Measurements from ENCODE around the gene DRICH1.

DRICH1 gene

DNA sequence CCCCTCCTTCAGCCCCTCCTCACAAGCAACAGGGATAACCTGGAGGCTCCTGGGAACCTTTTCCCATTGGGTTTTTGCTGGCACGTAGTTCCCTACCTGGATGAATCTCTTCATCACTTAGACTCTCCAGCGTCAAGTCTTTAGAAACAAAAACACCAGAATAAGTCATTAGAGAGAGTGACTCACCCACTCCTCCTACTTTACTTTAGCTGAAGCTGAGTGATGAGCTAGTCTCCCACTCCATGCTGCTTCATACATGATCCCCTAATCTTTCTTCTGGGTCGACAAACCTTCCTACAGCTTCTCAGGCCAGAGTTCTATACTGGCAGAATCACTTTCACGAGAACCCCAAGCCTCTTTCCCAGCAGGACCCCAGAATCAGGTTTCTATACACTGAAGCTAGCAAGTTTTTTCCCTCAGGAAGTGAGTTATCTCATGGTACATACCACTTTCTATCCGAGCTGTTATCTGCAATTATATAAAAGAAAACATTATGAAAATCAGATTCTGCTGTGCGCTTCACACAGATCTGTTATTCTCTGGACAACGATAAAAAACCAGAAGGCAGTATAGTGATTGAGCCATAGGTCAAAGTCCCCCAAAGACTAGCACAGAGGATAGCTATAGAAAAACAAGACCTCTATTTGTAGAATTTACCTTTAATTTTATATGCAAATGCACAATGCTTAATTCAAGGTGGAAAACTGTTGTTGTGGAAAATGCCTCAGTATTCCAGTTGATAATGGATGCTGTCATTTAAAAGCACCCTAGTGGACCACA, 18.7 kb downstream of the DRICH1 start:
- ATAC-seq = no peak
- TF ChIP-seq ZNF70 (CRISPR knock-in tag; IDR thresholded peaks at IDR 0.05) (no peak), ZFP30 (CRISPR knock-in tag; IDR thresholded peaks at IDR 0.05) (no peak), BACH2 (CRISPR knock-in tag; IDR thresholded peaks at IDR 0.05; ENCODE audit: borderline replicate concordance) (no peak), RARB (CRISPR knock-in tag; IDR thresholded peaks at IDR 0.05) (no peak), TOX (CRISPR knock-in tag; IDR thresholded peaks at IDR 0.05; ENCODE audit: borderline replicate concordance) (no peak), CREB5 (CRISPR knock-in tag; IDR thresholded peaks at IDR 0.05; ENCODE audit: low read depth) (no peak), OSR1 (CRISPR knock-in tag; IDR thresholded peaks at IDR 0.05) (no peak), CSDC2 (CRISPR knock-in tag; IDR thresholded peaks at IDR 0.05) (no peak), PPARA (CRISPR knock-in tag; IDR thresholded peaks at IDR 0.05; ENCODE audit: borderline replicate concordance) (no peak)
- TF ChIP-seq, protein P1, sequence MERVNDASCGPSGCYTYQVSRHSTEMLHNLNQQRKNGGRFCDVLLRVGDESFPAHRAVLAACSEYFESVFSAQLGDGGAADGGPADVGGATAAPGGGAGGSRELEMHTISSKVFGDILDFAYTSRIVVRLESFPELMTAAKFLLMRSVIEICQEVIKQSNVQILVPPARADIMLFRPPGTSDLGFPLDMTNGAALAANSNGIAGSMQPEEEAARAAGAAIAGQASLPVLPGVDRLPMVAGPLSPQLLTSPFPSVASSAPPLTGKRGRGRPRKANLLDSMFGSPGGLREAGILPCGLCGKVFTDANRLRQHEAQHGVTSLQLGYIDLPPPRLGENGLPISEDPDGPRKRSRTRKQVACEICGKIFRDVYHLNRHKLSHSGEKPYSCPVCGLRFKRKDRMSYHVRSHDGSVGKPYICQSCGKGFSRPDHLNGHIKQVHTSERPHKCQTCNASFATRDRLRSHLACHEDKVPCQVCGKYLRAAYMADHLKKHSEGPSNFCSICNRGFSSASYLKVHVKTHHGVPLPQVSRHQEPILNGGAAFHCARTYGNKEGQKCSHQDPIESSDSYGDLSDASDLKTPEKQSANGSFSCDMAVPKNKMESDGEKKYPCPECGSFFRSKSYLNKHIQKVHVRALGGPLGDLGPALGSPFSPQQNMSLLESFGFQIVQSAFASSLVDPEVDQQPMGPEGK (CRISPR knock-in tag; IDR thresholded peaks at IDR 0.05; ENCODE audit: borderline replicate concordance) = no peak
- TF ChIP-seq, protein P2, sequence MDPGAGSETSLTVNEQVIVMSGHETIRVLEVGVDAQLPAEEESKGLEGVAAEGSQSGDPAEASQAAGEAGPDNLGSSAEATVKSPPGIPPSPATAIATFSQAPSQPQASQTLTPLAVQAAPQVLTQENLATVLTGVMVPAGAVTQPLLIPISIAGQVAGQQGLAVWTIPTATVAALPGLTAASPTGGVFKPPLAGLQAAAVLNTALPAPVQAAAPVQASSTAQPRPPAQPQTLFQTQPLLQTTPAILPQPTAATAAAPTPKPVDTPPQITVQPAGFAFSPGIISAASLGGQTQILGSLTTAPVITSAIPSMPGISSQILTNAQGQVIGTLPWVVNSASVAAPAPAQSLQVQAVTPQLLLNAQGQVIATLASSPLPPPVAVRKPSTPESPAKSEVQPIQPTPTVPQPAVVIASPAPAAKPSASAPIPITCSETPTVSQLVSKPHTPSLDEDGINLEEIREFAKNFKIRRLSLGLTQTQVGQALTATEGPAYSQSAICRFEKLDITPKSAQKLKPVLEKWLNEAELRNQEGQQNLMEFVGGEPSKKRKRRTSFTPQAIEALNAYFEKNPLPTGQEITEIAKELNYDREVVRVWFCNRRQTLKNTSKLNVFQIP (CRISPR knock-in tag; IDR thresholded peaks at IDR 0.05; ENCODE audit: borderline replicate concordance, low read depth) = no peak

- peak; percentile 10; the same call in 1 of the 2 replicates for TF ChIP-seq TCF4 (CRISPR knock-in tag; IDR thresholded peaks at IDR 0.05; ENCODE audit: borderline replicate concordance)
- TF ChIP-seq CSRNP3 (CRISPR knock-in tag; IDR thresholded peaks at IDR 0.05) = no peak
- no peak for ATAC-seq
These were observed 21.9 kb downstream of the DRICH1 start for GRCh38 chr22:23609983-23610781.

GRCh38 chr22:23608583-23608982, 23.5 kb downstream of the DRICH1 start:
- TF ChIP-seq ZFP3 (CRISPR knock-in tag; IDR thresholded peaks at IDR 0.05) = 0 out of 2 replicates have a peak, but pooled peaks have one; percentile 27
- TF ChIP-seq RARB (CRISPR knock-in tag; IDR thresholded peaks at IDR 0.05) = no peak
- no peak for TF ChIP-seq TOX (CRISPR knock-in tag; IDR thresholded peaks at IDR 0.05; ENCODE audit: borderline replicate concordance)
- ATAC-seq = peak; percentile 73

GRCh38 chr22:23606204-23607131, 25.7 kb downstream of the DRICH1 start:
- ATAC-seq = no peak
- TF ChIP-seq CREB5 (CRISPR knock-in tag; IDR thresholded peaks at IDR 0.05; ENCODE audit: low read depth) = no peak
- no peak for TF ChIP-seq ZFP3 (CRISPR knock-in tag; IDR thresholded peaks at IDR 0.05)
- TF ChIP-seq ESRRG (CRISPR knock-in tag; IDR thresholded peaks at IDR 0.05) = no peak
- TF ChIP-seq RARB (CRISPR knock-in tag; IDR thresholded peaks at IDR 0.05) = no peak
- no peak for TF ChIP-seq ISL1 (CRISPR knock-in tag; IDR thresholded peaks at IDR 0.05)
- TF ChIP-seq SNAI2 (CRISPR knock-in tag; IDR thresholded peaks at IDR 0.05) = no peak
- TF ChIP-seq, protein P2 (CRISPR knock-in tag; IDR thresholded peaks at IDR 0.05; ENCODE audit: borderline replicate concordance, low read depth) = no peak
- TF ChIP-seq ZFP30 (CRISPR knock-in tag; IDR thresholded peaks at IDR 0.05) = no peak
- TF ChIP-seq, protein P1 (CRISPR knock-in tag; IDR thresholded peaks at IDR 0.05; ENCODE audit: borderline replicate concordance) = no peak
- TF ChIP-seq ZNF70 (CRISPR knock-in tag; IDR thresholded peaks at IDR 0.05) = no peak
- TF ChIP-seq CSRNP3 (CRISPR knock-in tag; IDR thresholded peaks at IDR 0.05) = no peak
- TF ChIP-seq BACH2 (CRISPR knock-in tag; IDR thresholded peaks at IDR 0.05; ENCODE audit: borderline replicate concordance) = no peak

All from SK-N-SH treated with all-trans-retinoic acid at 6 μM for 48 hours (cell line).